Thyroid gland (tissue), 4 donors: ENCODE results near the gene CCNE1.

Source experiments
- CTCF ChIP-seq, 6 experiments: fragments of 200-600 bp in 3 of 6; fragments of 450-650 bp in 3 of 6; sonication (generic) in 3 of 6; IDR thresholded peaks; one replicate each; pipeline ENCODE4 v1.5.1; 2016 to 2019; ENCODE audit warnings: antibody characterized with exemption in 6 of 6, mild to moderate bottlenecking in 2 of 6, inconsistent platforms in 1 of 6, moderate library complexity in 1 of 6
- POLR2A ChIP-seq, 2 donors: fragments of 450-650 bp; IDR thresholded peaks; one replicate each; pipeline ENCODE4 v1.6.1; 2017; ENCODE audit warnings: antibody characterized with exemption in 2 of 2, mild to moderate bottlenecking in 2 of 2, moderate library complexity in 1 of 2

GRCh38 chr19:29819300-29819699 lies 7.5 kb downstream of the CCNE1 start:
- TF ChIP-seq POLR2A (IDR thresholded peaks at IDR 0.05): no peak
- TF ChIP-seq CTCF (IDR thresholded peaks at IDR 0.05): no peak
